HG02642 (cell line): ENCODE data around the gene ELOVL7.
"Not testable (repeated sequence)": the region's sequence is repeated elsewhere in the genome, so short reads cannot be mapped to it uniquely, and the experiment has no call there.

Source experiments
- ATAC-seq: cut with Tn5 transposase; IDR thresholded peaks from one replicate; pipeline ENCODE4 v1.9.1; 2021; ENCODE audit warnings: mild to moderate bottlenecking; ENCODE audit not compliant: unreplicated experiment, poor library complexity

ELOVL7 gene

DNA sequence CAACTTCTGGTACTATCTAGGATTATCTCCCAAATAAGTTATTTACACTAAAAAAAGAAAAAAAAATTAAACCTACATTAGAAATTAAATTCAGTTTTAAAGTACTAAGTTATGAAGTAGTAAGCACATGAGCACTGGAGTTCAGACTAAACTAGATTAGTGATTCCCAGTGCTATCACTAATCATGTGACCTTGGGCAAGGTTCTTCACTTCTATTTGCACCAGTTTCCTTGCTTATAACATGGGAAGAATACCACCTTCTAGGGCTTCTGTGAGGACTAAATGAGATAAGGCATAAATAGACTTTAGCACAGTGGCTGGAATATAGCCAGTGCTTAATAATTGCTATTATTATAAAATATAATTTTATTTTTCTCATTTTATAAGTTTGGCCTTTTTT lies 10.5 kb downstream of the ELOVL7 start:
- no peak for ATAC-seq

DNA sequence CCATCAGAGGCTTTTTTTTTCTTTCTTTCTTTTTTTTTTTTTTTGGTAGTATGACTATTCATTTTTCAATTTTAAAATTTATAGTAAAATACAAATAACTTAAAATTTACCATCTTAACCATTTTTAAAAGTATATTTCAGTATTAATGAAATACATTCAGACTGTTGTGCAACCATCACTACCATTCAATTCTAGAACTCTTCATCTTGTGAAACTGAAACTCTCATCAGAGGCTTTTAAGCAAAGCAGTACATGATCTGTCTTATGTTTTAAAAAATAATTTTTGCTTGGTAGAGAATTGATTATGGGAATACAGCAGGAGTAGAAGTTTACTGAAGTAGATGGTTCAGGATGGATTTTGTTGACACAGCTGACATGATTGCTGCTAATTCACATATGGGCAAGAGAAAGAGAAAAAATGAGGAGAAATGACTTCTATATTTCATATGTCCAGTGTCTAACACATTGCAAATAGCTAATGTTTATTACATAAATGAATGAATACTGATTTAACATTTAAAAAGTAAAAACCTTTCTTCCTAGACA lies 13.4 kb downstream of the ELOVL7 start:
- ATAC-seq, result peak; percentile 45

- peak; percentile 37 for ATAC-seq
These were observed 14.4 kb downstream of the ELOVL7 start for GRCh38 chr5:60829490-60830266.

GRCh38 chr5:60827201-60827600 lies 16.9 kb downstream of the ELOVL7 start:
- ATAC-seq, result no peak

DNA sequence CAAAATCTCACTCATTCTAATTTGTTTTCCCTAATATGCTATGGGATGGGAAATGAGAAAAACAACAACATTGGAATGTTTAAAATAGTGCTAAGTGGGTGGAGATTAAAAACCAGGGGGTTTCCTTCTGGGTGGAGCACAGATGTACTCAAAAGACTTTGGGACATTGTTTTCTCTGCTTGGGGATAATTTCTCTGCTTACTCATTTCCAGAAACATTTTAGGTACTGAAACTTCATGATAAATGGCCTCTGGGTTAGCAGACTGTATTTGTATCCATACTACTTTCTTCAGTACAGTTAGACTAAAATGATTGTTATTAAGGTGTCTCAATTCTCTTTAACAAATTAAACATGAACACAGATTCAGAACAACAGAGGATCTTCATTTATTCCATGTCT lies 17.4 kb downstream of the ELOVL7 start:
- ATAC-seq, result peak; percentile 80

DNA sequence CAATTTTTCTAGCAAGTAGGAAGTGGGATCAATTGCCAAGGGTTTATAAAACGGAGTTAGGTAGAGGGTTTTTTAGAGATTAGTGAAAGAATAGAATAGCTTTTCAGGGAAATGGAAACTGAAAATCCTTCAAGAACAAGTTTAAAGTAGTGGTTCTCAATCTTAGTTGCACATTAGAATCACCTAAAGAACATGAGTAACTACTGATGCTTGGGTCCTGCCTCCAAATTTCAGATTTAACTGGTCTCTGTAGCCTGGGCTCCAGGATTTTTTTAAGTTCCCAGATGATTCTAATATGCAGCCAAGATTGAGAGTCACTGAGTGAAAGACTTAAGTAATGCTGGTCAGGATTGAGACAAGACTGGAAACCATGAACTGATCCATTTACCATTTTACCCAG lies 20.5 kb downstream of the ELOVL7 start:
- ATAC-seq, result no peak

DNA sequence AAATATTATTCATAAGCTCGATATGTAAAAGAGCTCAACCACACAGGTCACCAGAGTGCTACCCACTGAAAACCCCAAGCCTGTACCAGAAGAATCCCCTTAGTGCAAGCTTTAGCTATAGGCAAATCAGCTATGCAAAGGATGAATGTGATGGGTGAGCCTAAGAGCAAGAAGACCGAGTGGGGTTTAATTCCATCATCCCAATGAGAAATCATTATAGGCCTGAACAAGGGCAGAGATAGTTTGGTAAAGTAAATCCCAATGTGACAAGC lies 21.8 kb downstream of the ELOVL7 start:
- no peak for ATAC-seq

- no peak for ATAC-seq
These were observed 22.4 kb downstream of the ELOVL7 start for GRCh38 chr5:60821488-60822284.

GRCh38 chr5:60820593-60821487 lies 23.2 kb downstream of the ELOVL7 start:
- ATAC-seq, result no peak

- not testable (repeated sequence) for ATAC-seq
These were observed 27.9 kb downstream of the ELOVL7 start for GRCh38 chr5:60816138-60816537.

GRCh38 chr5:60814498-60814897 lies 29.6 kb downstream of the ELOVL7 start:
- ATAC-seq, result no peak

- ATAC-seq, result no peak
These were observed 31.6 kb downstream of the ELOVL7 start for GRCh38 chr5:60812426-60812825.

GRCh38 chr5:60811105-60811504 lies 33.0 kb downstream of the ELOVL7 start:
- peak; percentile 62 for ATAC-seq

DNA sequence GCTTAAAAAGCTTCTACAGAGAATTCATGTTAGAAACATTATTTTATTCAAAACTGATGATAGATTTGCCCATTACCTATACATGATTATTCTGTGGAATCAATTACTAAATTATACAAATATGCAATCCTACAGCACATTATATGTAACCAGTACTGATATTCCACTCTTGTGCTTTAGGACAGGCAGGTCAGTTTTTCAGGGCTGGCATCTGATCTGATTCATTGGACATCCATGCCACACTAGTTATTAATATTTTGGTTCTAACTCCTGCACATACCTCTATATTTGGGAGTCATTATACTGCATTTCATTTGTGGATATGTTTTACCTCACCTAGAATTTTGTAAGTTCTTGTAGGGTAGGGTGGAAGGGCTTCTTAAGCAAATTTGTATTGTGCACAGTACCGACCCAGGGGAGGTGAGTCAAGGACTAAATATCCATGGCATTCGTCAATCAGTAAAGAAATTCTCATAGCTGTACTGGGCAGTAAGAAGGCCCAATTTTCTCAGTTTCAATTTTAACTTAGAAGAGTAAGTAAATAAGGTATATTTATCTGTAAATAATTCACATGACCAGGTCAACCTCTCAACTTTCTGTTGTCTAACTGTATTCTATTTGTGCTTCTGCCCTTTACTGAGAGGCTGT lies 33.5 kb downstream of the ELOVL7 start:
- peak; percentile 80 for ATAC-seq

DNA sequence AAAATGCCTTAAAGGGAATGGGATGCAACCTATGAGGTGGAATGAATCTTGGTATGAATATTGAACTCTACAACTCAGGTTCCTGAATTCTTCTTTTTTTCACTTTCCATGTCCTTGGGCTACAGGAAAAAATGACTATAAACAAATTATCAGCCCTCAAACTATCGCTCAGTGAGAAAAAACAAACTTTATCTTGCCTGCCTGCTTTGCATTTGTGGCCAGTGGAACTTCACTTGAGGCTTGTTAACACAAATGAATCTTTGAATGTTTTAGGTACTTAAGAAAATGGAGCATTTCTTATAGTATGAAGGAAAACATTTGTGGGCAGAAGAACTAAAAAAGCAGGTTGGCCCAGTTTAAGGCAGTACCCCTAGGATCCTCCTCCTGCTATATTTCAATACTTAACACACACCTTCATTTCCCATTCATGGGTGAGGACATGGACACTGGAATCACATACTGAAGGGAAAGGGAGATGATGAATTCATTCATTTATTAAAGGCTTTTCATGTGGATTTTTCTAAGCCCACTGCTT lies 34.1 kb downstream of the ELOVL7 start:
- no peak for ATAC-seq

GRCh38 chr5:60806591-60807243 lies 37.4 kb downstream of the ELOVL7 start:
- no peak for ATAC-seq

DNA sequence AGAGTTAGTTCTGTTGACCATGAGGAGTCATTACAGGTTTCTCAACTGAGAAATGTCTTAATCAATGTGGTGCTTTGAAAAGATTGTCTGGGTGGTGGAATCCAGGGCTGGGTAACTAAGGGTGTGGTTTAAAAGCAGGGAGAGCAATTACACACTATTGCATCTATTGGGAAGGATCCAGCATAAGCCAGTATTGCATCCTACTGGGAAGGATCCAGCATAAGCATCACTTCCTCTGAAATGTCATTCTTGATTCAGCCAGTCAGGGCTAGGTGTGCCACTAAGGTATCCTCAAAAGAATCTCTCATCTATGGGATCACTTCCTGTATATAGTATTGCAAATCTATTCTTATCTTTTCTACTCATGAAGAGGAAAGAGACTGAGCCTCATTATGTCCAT lies 38.6 kb downstream of the ELOVL7 start:
- ATAC-seq, result no peak

DNA sequence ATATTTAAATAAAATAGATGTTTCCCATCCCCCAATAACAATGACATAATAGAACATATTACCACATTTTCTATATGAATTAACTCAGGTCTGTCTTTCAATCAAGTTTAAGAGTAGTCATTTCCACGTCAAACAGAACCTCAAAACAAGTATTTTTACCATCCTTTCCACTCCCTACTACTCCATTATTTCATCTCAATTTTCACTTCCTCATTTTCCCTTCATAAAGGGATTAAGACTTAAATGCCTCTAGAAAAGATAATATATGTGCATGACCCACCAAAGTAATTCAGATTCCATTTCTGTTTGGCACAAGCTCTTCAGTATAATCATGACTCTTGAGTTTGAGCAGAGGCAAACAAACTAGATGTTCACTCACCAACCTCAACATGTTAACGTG lies 40.4 kb downstream of the ELOVL7 start:
- no peak for ATAC-seq

DNA sequence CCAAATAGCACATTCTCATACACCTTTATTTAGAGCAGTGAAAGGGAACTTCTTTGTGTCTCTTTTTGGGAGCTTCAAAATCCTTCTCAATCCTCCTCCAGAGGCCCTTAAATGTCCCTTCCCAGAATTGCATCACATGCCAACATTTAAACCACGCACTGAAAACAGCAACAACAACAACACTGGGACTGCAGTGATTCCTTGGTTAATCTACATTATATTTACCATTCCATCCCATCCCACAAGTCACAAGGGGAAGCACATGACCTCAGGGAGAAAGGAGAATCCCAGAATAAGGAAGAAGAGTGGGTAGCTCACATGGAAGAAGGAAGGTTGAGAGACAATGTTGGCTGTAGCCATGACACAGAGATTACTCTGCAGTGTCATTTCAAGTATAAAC lies 41.1 kb downstream of the ELOVL7 start:
- ATAC-seq, result no peak
